Natural killer cell (primary cell): Measurements from ENCODE around the gene P4HA2. TPM values are rescaled to one million over a fixed set of nuclear protein-coding genes. Genes with fewer than 3 reads are reported as not detected.

ENCODE experiments used
- ATAC-seq, 3 donors: fragments of 150-1000 bp in 2 of 3; fragments of 200-7000 bp in 1 of 3; cut with Tn5 transposase; 1 replicate in 1 of 3; 2 replicates in 2 of 3; pipeline ENCODE4 v1.10.0; 2021; ENCODE audit warnings: mild to moderate bottlenecking in 2 of 3, moderate library complexity in 2 of 3
- DNase-seq, 2 donors: peaks; one replicate each; pipeline versions ENCODE4 v3.0.0 to v3.0.0-alpha.2; 2013 to 2021; ENCODE audit warnings: mixed read lengths in 1 of 2
- H3K27ac ChIP-seq: one replicate; pipeline ENCODE4 v1.5.1; 2013; ENCODE audit warnings: mild to moderate bottlenecking, low read length
- H3K27me3 ChIP-seq: one replicate; pipeline ENCODE4 v1.6.1; 2013; ENCODE audit warnings: low read length; ENCODE audit not compliant: control insufficient read depth, insufficient read depth
- H3K36me3 ChIP-seq: one replicate; pipeline ENCODE4 v1.6.1; 2013; ENCODE audit warnings: low read length; ENCODE audit not compliant: control insufficient read depth, insufficient read depth
- H3K4me1 ChIP-seq: one replicate; pipeline ENCODE4 v1.6.1; 2013; ENCODE audit warnings: low read length; ENCODE audit not compliant: control insufficient read depth, insufficient read depth
- H3K4me3 ChIP-seq: one replicate; pipeline ENCODE4 v1.5.1; 2013; ENCODE audit warnings: low read length
- H3K9me3 ChIP-seq: one replicate; pipeline ENCODE4 v1.6.1; 2013; ENCODE audit warnings: low read length; ENCODE audit not compliant: control insufficient read depth, insufficient read depth
- H3K27ac Mint-ChIP-seq, 2 donors: one replicate each; pipeline ENCODE4 v1.8.0; 2022; ENCODE audit warnings: mild to moderate bottlenecking in 2 of 2, mixed read lengths in 2 of 2, moderate library complexity in 1 of 2
- H3K27me3 Mint-ChIP-seq, 2 donors: one replicate each; pipeline ENCODE4 v1.8.0; 2022; ENCODE audit warnings: low read depth in 2 of 2, mixed read lengths in 2 of 2
- H3K36me3 Mint-ChIP-seq: one replicate; pipeline ENCODE4 v1.8.0; 2022; ENCODE audit warnings: mixed read lengths
- H3K4me1 Mint-ChIP-seq, 2 donors: one replicate each; pipeline ENCODE4 v1.8.0; 2022; ENCODE audit warnings: mixed read lengths in 2 of 2
- H3K4me3 Mint-ChIP-seq: one replicate; pipeline ENCODE4 v1.8.0; 2022; ENCODE audit warnings: mild to moderate bottlenecking, moderate library complexity, mixed read lengths
- H3K9me3 Mint-ChIP-seq, 2 donors: one replicate each; pipeline ENCODE4 v1.8.0; 2022; ENCODE audit warnings: mixed read lengths in 2 of 2
- CTCF ChIP-seq: fragments of 200-600 bp; IDR thresholded peaks from one replicate; pipeline ENCODE4 v1.8.0; 2022; ENCODE audit warnings: antibody characterized with exemption
- WGBS: methylation state at CpG from one replicate; pipeline ENCODE4 v1.1.7; 2013; ENCODE audit warnings: missing lambda C conversion rate; ENCODE audit not compliant: insufficient coverage; 5-methylcytosine and 5-hydroxymethylcytosine counted together
- intact Hi-C: fragments of 100-400 bp; cut with micrococcal nuclease; formaldehyde crosslinking; loops from one replicate; pipeline ENCODE4 v1.14.2; 2022
- total RNA-seq, 4 donors: library from RNA; stranded (reverse); fragments of 120-200 nt in 1 of 4; gene quantifications; one replicate each; pipeline versions ENCODE4 v1.2.3 to v1.2.4, GENCODE V29; 2013 to 2022

The P4HA2 gene
- total RNA-seq, 3 donors from 2014 or later (not counting 1 experiment from before 2014, with no cell fraction given) = 0.20 TPM; not detected in 2

GRCh38 chr5:132203464-132203818, 24.2 kb downstream of the P4HA2 start:
- H3K27me3 ChIP-seq = no peaks in the 10 kb centered on the region
- no peak for DNase-seq
- H3K27me3 Mint-ChIP-seq = peaks cover 8 to 10% of the 10 kb centered on the region in 2 donors
- H3K36me3 ChIP-seq = no peaks in the 10 kb centered on the region
- H3K27ac Mint-ChIP-seq = no peak overlapping the region
- no peak overlapping the region for H3K4me3 ChIP-seq
- H3K36me3 Mint-ChIP-seq = no peaks in the 10 kb centered on the region
- TF ChIP-seq CTCF = no peak
- H3K9me3 ChIP-seq = no peaks in the 10 kb centered on the region
- H3K4me1 ChIP-seq = no peaks in the 10 kb centered on the region
- peaks cover 0 to 4% of the 10 kb centered on the region in 2 donors for H3K4me1 Mint-ChIP-seq
- H3K9me3 Mint-ChIP-seq = no peaks in the 10 kb centered on the region
- intact Hi-C loops = no loop called here
- no peak overlapping the region for H3K4me3 Mint-ChIP-seq
- 90% methylated on average over 4 of the region's 4 CpGs for WGBS
- ATAC-seq = no peak
- no peak overlapping the region for H3K27ac ChIP-seq

GRCh38 chr5:132202711-132203463, 24.8 kb downstream of the P4HA2 start:
- H3K4me3 Mint-ChIP-seq = no peak overlapping the region
- H3K9me3 Mint-ChIP-seq = no peaks in the 10 kb centered on the region
- no peaks in the 10 kb centered on the region for H3K9me3 ChIP-seq
- 75% methylated on average over 2 of the region's 2 CpGs for WGBS
- H3K27me3 ChIP-seq = no peaks in the 10 kb centered on the region
- TF ChIP-seq CTCF = no peak
- no peaks in the 10 kb centered on the region for H3K36me3 Mint-ChIP-seq
- intact Hi-C loops = no loop called here
- H3K4me1 ChIP-seq = no peaks in the 10 kb centered on the region
- H3K4me3 ChIP-seq = no peak overlapping the region
- DNase-seq (no peak), ATAC-seq (no peak)
- no peak overlapping the region for H3K27ac Mint-ChIP-seq
- no peak overlapping the region for H3K27ac ChIP-seq
- no peaks in the 10 kb centered on the region for H3K36me3 ChIP-seq
- H3K27me3 Mint-ChIP-seq = peaks cover 7 to 8% of the 10 kb centered on the region in 2 donors
- H3K4me1 Mint-ChIP-seq = peaks cover 0 to under 1% of the 10 kb centered on the region in 2 donors

DNA sequence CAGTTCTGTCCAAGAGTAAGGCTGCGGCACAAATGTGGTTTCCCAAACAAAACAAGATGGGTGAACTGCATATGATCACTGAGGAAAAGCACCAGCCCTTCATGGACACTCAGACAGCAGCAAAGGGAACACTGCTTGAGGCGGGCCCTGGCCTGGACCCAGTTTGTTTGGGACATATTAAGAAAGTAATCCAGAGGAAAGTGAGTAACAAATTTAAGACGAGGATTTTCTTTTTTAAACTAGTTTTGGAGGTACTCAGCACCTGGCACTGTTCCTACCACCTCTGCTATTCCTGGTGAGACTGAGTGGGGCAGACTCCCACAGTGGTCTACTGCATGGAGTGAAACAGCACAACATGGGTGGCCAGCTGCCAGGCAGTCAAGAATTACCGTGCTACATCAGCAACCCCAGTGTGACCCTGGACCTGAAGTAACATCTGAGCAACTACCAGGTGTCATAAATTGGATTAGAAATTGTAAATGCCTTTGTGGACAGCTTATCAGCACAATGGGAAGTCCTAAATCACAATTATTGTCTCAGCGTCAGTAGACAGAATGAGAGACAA, 28.5 kb downstream of the P4HA2 start:
- no peaks in the 10 kb centered on the region for H3K36me3 ChIP-seq

More for the DNA sequence above, 28.5 kb downstream of the P4HA2 start:
- TF ChIP-seq CTCF = no peak
- H3K4me3 ChIP-seq = no peak overlapping the region
- H3K9me3 ChIP-seq = no peaks in the 10 kb centered on the region
- intact Hi-C loops = no loop called here
- DNase-seq = no peak
- Mint-ChIP-seq H3K27me3 (peaks cover 3 to 8% of the 10 kb centered on the region in 2 donors), H3K9me3 (no peaks in the 10 kb centered on the region), H3K27ac (no peak overlapping the region), H3K4me1 (no peaks in the 10 kb centered on the region), H3K36me3 (no peaks in the 10 kb centered on the region), H3K4me3 (no peak overlapping the region)
- no peak for ATAC-seq
- 91% methylated on average over 5 of the region's 5 CpGs for WGBS
- H3K27ac ChIP-seq = no peak overlapping the region
- no peaks in the 10 kb centered on the region for H3K4me1 ChIP-seq
- H3K27me3 ChIP-seq = no peaks in the 10 kb centered on the region
